Spleen (tissue), 11 donors: ENCODE results near the gene RFTN1. TPM values are rescaled to one million over a fixed set of nuclear protein-coding genes. Genes with fewer than 3 reads are reported as not detected.

Experiments used
- DNase-seq: peaks from one replicate; pipeline ENCODE4 v3.0.0-alpha.2; 2020
- H3K27ac ChIP-seq, 8 donors: fragments of 200-600 bp; sonication (generic) in 7 of 8; 1 replicate in 4 of 8; 2 replicates in 4 of 8; pipeline versions ENCODE4 v1.5.0 to v1.8.0; 2016 to 2021; ENCODE audit warnings: inconsistent platforms in 4 of 8, mild to moderate bottlenecking in 4 of 8, moderate library complexity in 1 of 8
- H3K27me3 ChIP-seq, 7 donors: fragments of 200-600 bp; sonication (generic) in 6 of 7; replicated peaks in 1 of 7; 1 replicate in 4 of 7; 2 replicates in 3 of 7; pipeline versions ENCODE4 v1.5.0 to v1.8.0; 2016 to 2021; ENCODE audit warnings: inconsistent platforms in 3 of 7, mild to moderate bottlenecking in 1 of 7
- H3K36me3 ChIP-seq, 6 donors: fragments of 200-600 bp; sonication (generic) in 5 of 6; 1 replicate in 4 of 6; 2 replicates in 2 of 6; pipeline versions ENCODE4 v1.5.0 to v1.8.0; 2016 to 2021; ENCODE audit warnings: inconsistent platforms in 2 of 6
- H3K4me1 ChIP-seq, 6 donors: fragments of 200-600 bp; sonication (generic) in 5 of 6; 1 replicate in 3 of 6; 2 replicates in 3 of 6; pipeline versions ENCODE4 v1.5.0 to v1.8.0; 2016 to 2021; ENCODE audit warnings: inconsistent platforms in 3 of 6
- H3K4me3 ChIP-seq, 8 donors: fragments of 200-600 bp; sonication (generic) in 7 of 8; 1 replicate in 4 of 8; 2 replicates in 4 of 8; pipeline versions ENCODE4 v1.5.0 to v1.8.0; 2016 to 2021; ENCODE audit warnings: inconsistent platforms in 4 of 8, mild to moderate bottlenecking in 4 of 8, moderate library complexity in 2 of 8
- H3K9me3 ChIP-seq, 8 donors: fragments of 200-600 bp; sonication (generic) in 7 of 8; 1 replicate in 4 of 8; 2 replicates in 4 of 8; pipeline versions ENCODE4 v1.5.0 to v1.8.0; 2016 to 2021; ENCODE audit warnings: inconsistent platforms in 4 of 8
- POLR2A ChIP-seq, 3 donors: fragments of 450-650 bp; IDR thresholded peaks; one replicate each; pipeline ENCODE4 v1.5.1; 2017; ENCODE audit warnings: antibody characterized with exemption in 3 of 3, mild to moderate bottlenecking in 1 of 3
- POLR2AphosphoS5 ChIP-seq, 3 donors: sonication (generic); formaldehyde crosslinking; IDR thresholded peaks; one replicate each; pipeline ENCODE4 v1.5.1; 2017; ENCODE audit warnings: antibody characterized with exemption in 3 of 3
- WGBS, 5 donors: extraction: QIAGEN DNeasy Blood & Tissue Kit in 3 of 5; methylation state at CpG; one replicate each; pipeline versions ENCODE4 v1.1.5 to v1.1.7; 2013 to 2018; 5-methylcytosine and 5-hydroxymethylcytosine counted together
- intact Hi-C: fragments of 100-400 bp; cut with DNase I; formaldehyde crosslinking; loops from one replicate; pipeline ENCODE4 v1.15.0; 2023; ENCODE audit warnings: low total_unique reads
- polyA plus RNA-seq, 3 donors: library from polyadenylated mRNA; stranded (reverse); fragments of 200-250 nt; gene quantifications; one replicate each; pipeline ENCODE4 v1.2.1, GENCODE V29; 2013
- total RNA-seq, 7 donors: library from RNA; depleted of rRNA in 3 of 7; stranded (reverse); fragments of >200 nt in 3 of 7; fragmentation: NEBNext Ultra II Directional in 4 of 7; extraction: Animal tissue kit (Norgen Biotek cat#: 25700) in 4 of 7; gene quantifications; one replicate each; pipeline versions ENCODE4 v1.1.0 to v1.2.1, GENCODE V29; 2016 to 2021
- TF ChIP-seq, protein P1 (sequence below), 11 experiments: fragments of 200-600 bp in 7 of 11; fragments of 450-650 bp in 4 of 11; sonication (generic) in 4 of 11; IDR thresholded peaks in 8 of 11; conservative IDR thresholded peaks in 3 of 11; 1 replicate in 7 of 11; 2 replicates in 4 of 11; pipeline versions ENCODE4 v1.4.0 to v1.8.0; 2016 to 2021; ENCODE audit warnings: antibody characterized with exemption in 11 of 11, inconsistent platforms in 4 of 11, mild to moderate bottlenecking in 1 of 11
- donor health status: healthy with polysubstance abuse.
- donor health status: DM: no; HTN: no; CAD: no; lungs with moderate emphysema.
- donor health status: DM: no; HTN: no; CAD: no.
- donor health status: Bipolar disorder and iron deficiency.
- donor health status: healthy.
- donor health status: DM: no; HTN: no; CAD: no.
- donor health status: DM: yes; HTN: yes; CAD: no.

RFTN1 gene
- total and polyA plus RNA-seq, 10 donors, result 30.4 to 106 (median 75.3) TPM

DNA sequence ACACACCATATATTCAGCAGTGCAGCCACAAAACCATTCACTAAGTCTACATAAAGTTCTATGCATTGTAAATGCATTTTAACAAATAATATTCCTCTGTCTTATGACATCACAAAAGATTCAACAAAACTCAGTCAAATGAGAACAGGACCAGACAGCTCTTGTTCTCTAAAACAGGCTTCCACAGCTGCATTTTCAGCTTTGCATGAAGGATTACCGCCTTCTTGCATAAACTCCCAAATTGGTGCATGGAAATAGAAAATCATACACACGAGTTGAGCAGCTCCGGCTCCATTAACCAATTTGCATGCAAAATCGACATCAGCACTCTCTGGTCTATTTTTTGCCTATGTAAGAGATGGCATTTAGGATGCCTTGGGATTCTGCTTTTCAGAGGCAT, 66.4 kb downstream of the RFTN1 start:
- DNase-seq, result no peak
- intact Hi-C loops, result no loop called here
- H3K4me3 ChIP-seq, result no peak overlapping the region
- H3K36me3 ChIP-seq, result peaks cover 0 to 9% (median 0%) of the 10 kb centered on the region in 6 donors
- no peak overlapping the region for H3K27ac ChIP-seq
- H3K9me3 ChIP-seq, result no peaks in the 10 kb centered on the region
- WGBS, 5 donors, result 78 to 84% (median 83%) methylated on average over 4 of the region's 4 CpGs
- no peak for TF ChIP-seq POLR2A (IDR thresholded peaks at IDR 0.05)
- no peak for TF ChIP-seq POLR2AphosphoS5 (IDR thresholded peaks at IDR 0.05)
- TF ChIP-seq, protein P1, sequence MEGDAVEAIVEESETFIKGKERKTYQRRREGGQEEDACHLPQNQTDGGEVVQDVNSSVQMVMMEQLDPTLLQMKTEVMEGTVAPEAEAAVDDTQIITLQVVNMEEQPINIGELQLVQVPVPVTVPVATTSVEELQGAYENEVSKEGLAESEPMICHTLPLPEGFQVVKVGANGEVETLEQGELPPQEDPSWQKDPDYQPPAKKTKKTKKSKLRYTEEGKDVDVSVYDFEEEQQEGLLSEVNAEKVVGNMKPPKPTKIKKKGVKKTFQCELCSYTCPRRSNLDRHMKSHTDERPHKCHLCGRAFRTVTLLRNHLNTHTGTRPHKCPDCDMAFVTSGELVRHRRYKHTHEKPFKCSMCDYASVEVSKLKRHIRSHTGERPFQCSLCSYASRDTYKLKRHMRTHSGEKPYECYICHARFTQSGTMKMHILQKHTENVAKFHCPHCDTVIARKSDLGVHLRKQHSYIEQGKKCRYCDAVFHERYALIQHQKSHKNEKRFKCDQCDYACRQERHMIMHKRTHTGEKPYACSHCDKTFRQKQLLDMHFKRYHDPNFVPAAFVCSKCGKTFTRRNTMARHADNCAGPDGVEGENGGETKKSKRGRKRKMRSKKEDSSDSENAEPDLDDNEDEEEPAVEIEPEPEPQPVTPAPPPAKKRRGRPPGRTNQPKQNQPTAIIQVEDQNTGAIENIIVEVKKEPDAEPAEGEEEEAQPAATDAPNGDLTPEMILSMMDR (IDR thresholded peaks at IDR 0.05 in 8 of 11, conservative IDR thresholded peaks at IDR 0.05 in 3 of 11), result no peak
- H3K27me3 ChIP-seq, result no peaks in the 10 kb centered on the region
- H3K4me1 ChIP-seq, result peaks cover 0 to 30% (median 12%) of the 10 kb centered on the region in 6 donors

DNA sequence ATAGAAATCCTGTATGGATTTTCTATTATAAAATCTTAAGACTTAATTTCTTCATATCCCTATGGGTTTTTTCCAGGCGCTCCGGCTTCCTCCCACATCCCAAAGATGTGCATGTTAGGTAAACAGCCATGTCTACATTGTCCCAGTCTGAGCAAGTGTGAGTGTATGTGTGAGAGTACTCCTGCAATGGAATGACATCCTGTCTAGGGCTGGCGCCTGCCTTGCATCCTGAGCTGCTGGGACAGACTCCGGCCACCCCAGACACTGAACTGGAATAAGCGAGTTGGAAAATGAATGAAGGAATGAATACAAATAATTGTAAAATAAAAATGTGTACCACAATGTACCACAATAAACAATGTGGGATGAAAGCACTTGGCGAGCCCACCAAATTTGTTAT, 69.2 kb downstream of the RFTN1 start:
- Histone ChIP-seq H3K36me3 (peaks cover 0 to 3% (median 0%) of the 10 kb centered on the region in 6 donors), H3K27me3 (no peaks in the 10 kb centered on the region), H3K4me1 (peaks cover 0 to 42% (median 17%) of the 10 kb centered on the region in 6 donors), H3K27ac (no peak overlapping the region), H3K4me3 (no peak overlapping the region), H3K9me3 (no peaks in the 10 kb centered on the region)
- intact Hi-C loops, result no loop called here
- no peak for DNase-seq
- 89 to 97% (median 97%) methylated on average over 6 of the region's 6 CpGs for whole genome bisulfite sequencing, 5 donors
- TF ChIP-seq, protein P1 (IDR thresholded peaks at IDR 0.05 in 8 of 11, conservative IDR thresholded peaks at IDR 0.05 in 3 of 11), result no peak
- TF ChIP-seq POLR2AphosphoS5 (IDR thresholded peaks at IDR 0.05) (no peak), POLR2A (IDR thresholded peaks at IDR 0.05) (no peak)

DNA sequence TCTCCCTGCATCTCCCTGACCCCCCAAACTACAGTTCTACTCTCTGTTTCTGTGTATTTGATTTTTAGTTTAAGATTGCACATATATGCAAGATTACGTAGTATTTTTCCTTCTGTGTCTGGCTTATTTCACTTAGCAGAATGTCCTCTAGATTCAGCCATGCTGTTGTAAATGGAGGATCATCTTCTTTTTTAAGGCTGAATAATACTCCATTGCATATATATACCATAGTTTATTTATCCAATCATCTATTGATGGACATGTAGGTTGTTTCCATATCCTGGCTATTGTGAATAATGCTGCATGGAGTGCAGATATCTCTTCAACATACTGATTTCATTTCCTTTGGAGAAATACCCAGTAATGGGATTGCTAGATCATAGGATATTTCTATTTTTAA, 70.8 kb downstream of the RFTN1 start:
- H3K27ac ChIP-seq, result no peak overlapping the region
- no peaks in the 10 kb centered on the region for H3K9me3 ChIP-seq
- no peak overlapping the region for H3K4me3 ChIP-seq
- H3K36me3 ChIP-seq, result peaks cover 0 to 3% (median 0%) of the 10 kb centered on the region in 6 donors
- H3K27me3 ChIP-seq, result no peaks in the 10 kb centered on the region
- peaks cover 0 to 48% (median 17%) of the 10 kb centered on the region in 6 donors for H3K4me1 ChIP-seq
- intact Hi-C loops, result no loop called here
- no peak for TF ChIP-seq POLR2A (IDR thresholded peaks at IDR 0.05)
- TF ChIP-seq, protein P1 (IDR thresholded peaks at IDR 0.05 in 8 of 11, conservative IDR thresholded peaks at IDR 0.05 in 3 of 11), result no peak
- TF ChIP-seq POLR2AphosphoS5 (IDR thresholded peaks at IDR 0.05), result no peak
- DNase-seq, result no peak
- 94 to 100% (median 98%) methylated on average over 1 of the region's 1 CpG for WGBS, 5 donors

DNA sequence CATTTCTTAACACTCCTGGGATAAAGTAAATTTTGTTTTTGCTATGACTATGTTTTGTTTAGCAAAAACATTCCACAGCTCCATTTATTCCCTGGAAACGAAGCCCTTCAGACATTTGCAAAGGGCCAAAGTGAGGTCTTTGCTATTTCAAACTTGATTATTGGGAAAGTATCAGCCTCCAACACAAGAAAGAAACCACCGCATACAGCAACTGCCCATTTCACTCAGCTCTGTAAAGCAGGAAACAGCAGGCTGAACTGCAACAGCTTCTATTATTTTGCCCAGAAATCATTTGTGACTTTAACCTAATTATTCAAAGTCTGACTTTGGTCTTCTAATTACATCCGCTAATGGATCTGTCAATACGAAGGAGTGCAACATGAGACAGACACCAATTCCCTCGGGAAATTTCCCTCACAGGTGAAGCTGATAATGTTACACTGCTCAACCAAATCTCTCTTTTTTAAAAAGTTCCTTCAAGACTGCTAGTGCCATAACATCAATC, 72.1 kb downstream of the RFTN1 start:
- DNase-seq, result no peak
- TF ChIP-seq POLR2A (IDR thresholded peaks at IDR 0.05) (no peak), POLR2AphosphoS5 (IDR thresholded peaks at IDR 0.05) (no peak)
- TF ChIP-seq, protein P1 (IDR thresholded peaks at IDR 0.05 in 8 of 11, conservative IDR thresholded peaks at IDR 0.05 in 3 of 11), result no peak
- Histone ChIP-seq H3K36me3 (peaks cover 0 to 3% (median 0%) of the 10 kb centered on the region in 6 donors), H3K9me3 (no peaks in the 10 kb centered on the region), H3K4me1 (peaks cover 0 to 39% (median 13%) of the 10 kb centered on the region in 6 donors), H3K4me3 (no peak overlapping the region), H3K27ac (no peak overlapping the region), H3K27me3 (no peaks in the 10 kb centered on the region)
- 30 to 53% (median 48%) methylated on average over 5 of the region's 5 CpGs for WGBS, 5 donors
- intact Hi-C loops, result no loop called here
